Measurements from ENCODE around the gene NFKB2.

Gene NFKB2

DNA sequence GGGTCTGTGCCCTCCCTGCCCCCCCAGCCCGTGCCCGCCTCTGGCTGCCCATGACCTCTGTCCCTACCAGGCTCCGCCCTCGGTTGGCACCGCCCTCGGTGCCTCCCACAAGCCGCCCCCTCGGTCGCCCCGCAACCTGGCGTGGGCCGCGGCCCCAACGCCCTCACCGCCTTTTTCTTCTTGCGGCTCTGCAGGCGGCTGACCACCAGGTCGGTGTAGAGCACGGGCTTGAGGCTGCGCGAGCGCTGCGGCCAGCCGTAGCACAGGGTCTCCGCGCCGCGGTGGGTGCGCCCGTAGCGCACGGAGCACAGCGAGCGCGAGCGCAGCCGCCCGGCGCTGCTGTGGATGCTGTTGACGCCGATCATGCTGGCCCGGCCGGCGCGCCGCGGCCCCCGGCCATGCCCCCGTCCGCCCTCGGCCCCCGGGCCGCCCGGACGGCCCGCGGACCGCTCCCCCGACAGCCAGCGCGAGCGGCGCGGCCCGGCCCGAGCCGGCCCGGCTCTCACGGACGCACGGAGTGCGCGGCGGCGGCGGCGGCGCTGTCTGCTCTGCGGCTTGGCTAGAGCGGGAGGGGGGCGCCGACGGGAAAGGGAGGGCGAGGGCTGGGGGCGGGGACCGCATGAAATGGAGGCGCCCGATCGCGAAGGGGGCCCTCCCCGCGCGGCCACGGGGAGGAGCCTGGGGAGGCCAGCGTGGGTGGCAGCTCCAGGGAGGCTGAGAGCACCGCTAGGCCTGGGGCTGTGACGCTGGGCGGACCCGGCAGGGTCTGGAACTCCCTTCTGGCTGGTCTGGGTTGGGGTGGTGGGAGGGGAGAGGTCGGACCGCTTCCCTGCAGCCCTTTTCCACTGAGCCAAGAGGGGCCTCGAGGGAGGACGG lies 13.5 kb downstream of the NFKB2 start:
- no peak for DNase-seq (ENCODE audit: low read depth)

DNA sequence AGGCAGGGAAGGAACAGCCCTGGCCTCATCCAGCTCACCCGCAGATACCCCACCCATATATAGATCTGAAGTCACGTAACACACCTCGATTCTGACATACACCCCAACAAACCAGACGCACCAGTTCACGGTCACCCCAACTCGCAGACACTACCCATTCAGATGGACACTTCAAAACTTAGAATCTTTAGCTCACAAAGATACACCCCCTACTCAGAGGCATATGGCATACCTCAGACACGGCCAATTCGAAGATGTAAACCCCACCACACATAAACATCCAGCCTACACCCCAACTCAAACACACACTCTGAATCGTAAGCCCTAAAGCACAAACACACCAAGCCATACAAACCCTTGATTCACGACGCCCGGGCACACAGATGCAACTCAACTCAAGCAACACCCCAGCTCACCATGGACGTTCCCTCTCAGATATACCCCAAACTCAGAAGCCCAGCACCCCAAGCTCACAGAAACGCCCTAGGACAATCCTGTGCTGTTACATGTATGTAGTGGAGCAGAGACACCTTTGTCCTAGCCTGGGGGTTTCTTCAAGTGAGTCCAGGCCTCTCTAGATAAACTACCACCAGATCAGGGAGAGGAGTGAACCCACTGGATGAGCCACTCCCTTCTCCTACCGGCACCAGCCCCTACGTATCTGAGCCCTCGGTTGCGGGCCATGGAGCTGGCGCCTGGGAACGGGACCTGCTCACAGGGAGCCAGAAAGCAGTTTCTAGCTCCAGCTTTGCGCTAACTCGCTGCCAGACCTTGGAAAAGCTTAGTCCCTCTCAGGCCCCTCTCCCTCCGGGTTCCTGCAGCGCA lies 14.3 kb downstream of the NFKB2 start:
- DNase-seq (ENCODE audit: low read depth) = no peak

DNA sequence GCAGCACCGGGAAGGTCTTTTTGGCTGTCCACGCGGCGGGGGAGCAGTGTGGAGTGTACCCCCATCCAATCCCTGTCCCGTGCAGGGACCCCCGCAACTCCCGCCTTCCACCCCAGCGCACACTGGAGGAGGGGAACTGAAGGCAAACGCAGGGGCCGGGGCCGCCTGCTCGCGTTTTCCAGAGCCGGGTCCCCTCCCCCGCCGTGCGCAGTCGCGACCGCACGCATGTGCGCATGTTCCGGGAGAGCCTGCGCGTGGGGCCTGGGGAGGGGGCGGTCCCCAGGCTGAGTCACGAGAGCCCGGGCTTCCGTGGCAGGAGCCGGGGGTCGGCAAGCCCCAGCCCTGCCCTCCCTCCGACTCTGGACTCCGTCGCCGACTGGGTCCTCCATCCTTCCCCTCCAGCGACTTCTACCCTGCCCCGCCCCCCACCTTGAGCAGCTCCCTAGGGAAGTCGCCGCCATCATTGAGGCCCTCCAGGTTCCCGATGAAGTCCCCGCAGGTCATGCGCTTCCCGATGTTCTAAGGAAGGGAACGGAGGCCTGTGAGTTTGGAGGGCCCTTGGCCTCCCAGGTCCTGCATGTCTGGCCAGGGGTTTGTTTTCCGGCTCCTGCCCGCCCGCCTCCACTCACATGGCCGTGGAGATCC lies 15.0 kb downstream of the NFKB2 start:
- no peak for DNase-seq (ENCODE audit: low read depth)

DNA sequence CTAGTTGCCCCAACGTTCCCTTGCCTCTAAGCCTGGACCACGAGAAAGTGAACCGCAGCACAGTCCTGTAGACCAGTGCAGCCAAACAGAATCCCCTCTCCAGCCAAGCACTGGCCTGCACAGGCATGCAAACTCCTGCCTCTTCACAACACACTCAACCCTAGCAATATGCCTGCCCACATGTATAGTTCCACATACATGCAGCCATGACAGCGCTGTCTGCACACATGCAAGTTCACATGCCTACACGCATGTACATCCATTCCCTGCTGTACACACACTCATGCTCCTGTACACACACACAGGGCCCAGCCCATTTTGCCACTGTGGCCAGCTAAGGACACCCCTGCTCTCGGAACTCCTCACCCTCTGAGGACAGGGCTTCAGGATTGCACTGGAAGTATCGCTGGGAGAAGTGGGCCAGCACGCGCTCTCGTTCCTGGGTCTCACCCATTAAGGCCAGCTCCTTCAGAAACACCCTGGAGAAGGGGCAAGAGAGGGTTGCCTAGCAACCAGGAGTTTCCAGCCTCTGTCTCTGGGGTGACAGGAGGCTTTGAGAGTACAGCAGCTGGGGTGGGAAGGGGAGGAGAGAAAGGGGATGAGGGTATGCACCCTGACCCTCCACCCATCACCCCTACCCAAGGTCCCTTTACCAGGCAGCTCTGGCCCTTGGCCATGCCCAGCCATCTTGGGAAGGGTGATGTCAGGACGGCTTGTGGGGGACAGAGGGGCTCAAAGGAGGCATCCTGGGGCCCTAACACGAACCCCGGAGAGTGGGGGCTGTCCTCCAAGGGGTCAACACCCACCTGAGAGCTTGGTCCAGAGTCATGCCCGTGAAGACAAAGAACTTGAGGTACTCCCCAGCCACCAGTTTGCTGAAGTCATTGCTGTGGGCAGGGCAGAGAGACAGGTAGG lies 16.1 kb downstream of the NFKB2 start:
- no peak for DNase-seq (ENCODE audit: low read depth)

DNA sequence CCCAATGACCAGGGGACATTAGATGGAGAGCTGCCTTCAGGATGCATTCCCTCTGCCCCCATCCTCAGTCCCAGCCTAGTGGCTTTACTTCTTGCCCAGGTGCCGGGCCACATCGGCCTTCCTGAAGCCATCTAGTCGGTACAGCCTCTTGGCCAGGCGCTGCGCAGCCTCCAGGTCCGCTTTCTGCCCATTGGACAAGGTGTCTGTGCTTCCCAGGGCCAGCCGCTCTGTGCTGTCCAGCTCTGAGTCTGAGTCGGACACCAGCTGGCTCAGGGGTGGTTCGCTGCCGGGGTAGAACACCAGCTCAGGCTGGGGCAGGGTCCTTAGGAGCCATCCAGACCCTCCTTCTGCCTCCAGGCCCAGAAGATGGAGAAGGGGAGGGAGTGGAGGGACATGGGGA lies 16.8 kb downstream of the NFKB2 start:
- no peak for DNase-seq (ENCODE audit: low read depth)

DNA sequence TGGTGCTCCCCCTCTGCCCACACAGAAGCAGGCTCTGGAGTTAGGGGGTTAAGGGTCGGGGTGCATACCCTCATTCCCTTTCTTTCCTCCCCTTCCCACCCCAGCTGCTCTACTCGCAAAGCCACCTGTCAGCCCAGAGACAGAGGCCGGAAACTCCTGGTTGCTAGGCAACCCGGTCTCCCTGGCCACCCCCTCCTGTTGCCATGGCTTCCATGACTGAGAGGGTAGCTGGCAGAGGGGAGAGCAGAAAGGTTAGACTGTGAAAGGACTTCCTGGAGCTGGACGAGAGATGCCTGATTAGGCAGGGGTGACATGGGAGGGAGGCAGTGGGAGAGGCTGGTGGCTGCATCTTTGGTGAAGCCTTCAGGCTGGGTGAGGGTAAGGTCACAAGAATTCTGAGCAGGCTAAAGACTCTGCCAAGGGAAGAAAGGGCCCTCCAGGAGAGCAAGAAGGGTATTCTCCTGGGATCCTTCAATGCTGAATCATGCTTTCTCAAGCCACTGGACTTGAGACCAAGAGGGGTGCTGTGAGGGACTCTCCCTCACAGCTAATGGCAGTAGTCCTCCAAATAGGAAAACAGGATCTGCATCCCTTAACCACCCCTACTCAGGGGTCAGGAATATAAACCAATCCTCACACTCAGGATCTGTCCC lies 17.7 kb downstream of the NFKB2 start:
- no peak for DNase-seq (ENCODE audit: low read depth)

DNA sequence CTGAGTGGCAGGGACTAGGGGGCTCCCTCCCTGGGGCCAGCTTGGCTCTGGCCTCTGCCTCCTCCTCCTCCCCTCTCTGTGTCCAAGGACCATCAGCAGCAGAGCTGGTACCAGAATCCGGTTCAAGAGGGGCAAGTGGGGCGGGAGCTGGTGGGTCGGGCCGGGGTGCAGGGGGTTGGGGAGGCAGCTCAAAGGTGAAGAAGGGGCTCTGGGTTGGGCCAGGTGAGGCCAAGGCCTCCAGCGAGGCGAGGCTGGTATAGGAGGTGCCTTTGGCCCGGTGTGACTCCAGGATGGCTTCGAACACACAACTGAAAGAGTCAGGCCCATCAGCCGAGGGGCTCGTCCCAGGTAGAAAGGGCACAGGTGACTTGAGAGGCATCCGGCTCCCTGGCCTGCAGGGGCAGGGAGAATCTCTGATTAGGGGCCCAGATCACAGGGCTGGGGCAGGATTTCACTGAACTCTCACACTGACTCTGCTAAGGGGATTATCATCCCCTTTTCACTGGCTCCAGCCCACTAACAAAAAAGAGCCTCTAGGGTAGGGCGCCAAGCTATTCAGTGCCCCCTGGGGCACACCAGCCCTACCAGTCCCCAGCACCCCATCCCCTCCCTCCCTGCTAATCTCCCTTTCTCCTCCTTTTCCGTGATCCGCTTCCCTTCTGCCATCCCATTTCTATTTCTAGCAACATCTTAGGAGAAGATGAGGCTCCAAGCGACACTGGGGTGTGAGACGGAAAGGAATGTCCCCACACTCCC lies 18.5 kb downstream of the NFKB2 start:
- no peak for DNase-seq (ENCODE audit: low read depth)

DNA sequence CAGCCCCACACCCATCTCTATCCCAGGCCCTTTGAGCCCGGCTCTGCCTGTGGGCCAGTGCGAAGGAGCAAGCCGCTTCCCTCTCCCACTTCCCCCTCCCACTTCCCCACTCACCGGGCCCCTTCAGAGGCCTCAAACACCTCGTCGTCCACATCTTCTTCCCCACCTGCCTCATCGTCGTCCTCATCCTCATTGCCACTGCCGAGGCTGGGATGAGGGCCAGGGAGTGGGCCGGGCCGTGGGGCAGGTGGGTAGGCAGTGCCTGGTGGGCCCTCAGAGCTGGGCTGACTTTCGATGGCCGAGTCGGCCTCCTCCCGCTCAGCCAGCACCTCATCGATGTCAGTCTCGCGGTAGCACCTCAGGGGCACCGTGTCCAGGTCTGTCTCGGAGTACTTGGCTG lies 19.2 kb downstream of the NFKB2 start:
- no peak for DNase-seq (ENCODE audit: low read depth)

DNA sequence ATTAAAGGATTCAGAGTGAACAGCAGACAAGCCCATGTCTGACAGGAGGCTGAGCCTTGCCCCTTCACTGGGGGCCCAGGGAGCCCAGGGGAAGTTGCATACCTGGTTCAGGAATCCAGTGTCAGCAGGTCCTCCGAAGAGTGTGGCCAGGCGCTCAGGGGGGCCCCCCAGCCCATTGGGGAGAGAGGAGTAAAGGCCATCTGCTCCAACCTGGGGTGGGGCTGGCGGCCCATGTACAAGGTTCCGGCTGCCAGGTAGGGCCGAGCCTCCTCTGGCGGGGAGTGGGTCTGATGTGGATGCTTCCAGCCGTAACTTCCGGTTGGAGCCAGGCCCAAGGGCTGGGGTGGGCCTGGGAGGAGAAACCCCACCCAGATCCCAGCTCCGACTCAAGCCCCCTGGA lies 20.8 kb downstream of the NFKB2 start:
- no peak for DNase-seq (ENCODE audit: low read depth)

DNA sequence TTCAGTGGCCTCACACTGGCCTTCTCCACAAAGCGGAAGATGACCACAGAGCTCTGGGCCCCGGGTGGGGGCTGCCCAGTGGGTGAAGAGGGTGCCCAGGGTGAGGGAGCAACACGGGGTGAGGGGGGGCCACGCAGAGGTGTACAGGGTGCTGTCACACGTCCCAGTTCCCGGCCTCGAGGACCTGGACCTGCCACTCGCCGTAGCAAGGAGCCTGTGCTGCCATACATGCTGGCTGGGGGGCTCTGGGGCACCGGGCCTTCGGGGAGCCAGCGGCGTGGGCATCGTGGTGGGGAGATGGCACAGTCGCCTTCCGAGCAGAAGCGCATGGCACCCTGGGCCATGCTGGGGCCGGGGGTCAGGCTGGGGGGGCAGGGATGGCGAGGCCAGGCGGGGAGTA lies 21.2 kb downstream of the NFKB2 start:
- DNase-seq (ENCODE audit: low read depth) = no peak

DNA sequence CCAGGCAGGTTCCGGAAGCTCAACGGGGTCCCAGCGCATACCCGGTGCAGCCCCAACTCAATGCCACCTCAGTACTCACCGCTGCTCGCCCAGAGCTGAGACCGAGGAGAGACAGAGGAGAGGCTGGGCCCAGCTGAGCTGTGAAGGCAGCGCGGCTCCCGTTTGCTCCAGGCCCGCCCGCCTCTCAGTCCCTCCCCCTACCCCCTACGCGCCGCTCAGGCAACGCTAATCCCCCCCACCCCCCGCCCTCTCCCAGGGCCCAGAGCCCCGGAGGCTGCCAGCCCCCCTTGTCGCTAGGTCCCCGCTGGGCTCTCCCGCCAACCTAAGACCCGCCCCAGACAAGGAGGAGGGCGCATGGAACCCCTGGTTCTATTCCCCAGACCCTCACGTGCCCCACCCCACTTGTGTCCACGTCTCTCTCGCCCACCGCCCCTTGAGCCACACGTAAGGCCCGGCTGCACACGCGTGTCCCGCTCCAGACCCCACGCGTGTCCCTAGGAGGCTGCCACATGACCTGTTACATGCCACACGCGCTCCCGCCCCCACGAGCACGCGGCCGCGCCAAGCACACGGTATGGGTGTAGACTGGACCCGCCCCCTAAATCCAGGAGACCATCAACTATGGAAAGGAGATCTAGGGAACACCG lies 23.2 kb downstream of the NFKB2 start, which contains the start of gene PSD:
Gene PSD (minus strand): TSS at position 164 of the 647 bp plus-strand sequence. CDS start 1,747 bp downstream, outside the sequence.
- no peak for DNase-seq (ENCODE audit: low read depth)

DNA sequence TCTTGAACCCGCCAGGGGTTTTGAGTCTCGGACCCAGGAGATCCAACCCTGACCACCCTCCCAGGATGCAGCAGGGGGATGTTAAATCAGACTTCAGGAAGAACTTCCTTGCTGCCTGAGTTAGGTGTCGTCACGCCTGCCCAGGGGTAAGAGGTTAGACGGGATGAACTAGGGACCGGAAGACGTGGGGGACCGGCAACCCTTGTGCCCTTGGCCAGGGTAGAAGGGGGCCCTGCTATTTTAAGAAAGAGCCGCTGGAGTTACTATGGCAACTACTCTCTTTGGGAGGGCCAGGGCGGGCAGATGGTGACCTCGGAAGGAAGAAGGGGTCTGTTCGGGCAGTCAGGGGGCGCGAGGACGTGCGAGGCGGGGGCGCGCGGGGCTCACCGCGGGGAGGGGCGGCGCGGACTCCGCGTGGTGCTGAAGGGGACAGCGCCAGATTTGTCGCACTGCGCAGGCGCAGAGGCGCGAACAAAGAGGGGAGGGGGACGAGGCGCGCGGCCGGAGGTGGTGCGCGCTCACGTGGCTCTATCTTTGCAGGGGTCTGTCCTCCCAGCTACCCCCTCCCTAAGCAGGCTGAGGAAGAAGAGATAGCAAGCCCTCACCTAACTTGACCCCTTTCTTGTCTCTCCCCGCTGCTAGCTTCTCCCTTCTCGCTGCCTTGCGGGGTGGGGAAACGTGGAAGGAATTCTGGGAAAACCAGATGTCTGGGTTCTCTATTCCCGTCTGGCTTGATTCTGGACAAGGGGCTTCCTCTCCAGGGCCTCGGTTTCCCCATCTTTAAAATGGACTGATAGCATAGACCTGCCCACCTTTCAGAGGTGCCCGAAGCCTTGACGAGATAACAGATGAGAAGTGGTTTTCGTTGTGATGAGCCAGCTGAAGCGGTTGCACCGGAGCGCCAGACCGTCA lies 24.0 kb downstream of the NFKB2 start:
- no peak for DNase-seq (ENCODE audit: low read depth)

DNA sequence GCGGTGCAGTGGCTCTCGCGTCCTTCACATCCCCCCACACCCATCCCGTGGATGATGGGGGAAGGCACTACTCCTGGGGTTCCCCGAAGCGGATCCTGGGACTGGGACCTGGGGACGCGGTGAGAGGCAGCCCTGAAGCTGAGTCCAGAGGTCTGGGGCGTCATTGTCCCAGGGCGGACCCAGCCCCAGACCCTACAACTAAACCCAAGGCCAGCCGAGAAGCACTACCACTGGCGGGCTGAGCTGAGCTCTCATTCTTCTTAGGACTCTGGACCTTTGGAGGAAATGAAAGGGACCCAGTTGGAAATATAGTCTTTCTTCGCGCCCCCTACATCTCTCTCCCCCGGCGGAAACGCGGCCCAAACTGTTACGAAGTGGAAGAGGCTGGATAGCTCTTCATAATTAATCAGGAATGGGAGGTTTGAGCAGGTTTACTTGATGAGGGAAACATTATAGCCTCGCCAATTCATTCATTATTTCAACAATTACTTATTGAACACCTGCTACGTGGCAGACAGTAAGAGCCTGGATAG lies 24.7 kb downstream of the NFKB2 start:
- DNase-seq (ENCODE audit: low read depth) = no peak

DNA sequence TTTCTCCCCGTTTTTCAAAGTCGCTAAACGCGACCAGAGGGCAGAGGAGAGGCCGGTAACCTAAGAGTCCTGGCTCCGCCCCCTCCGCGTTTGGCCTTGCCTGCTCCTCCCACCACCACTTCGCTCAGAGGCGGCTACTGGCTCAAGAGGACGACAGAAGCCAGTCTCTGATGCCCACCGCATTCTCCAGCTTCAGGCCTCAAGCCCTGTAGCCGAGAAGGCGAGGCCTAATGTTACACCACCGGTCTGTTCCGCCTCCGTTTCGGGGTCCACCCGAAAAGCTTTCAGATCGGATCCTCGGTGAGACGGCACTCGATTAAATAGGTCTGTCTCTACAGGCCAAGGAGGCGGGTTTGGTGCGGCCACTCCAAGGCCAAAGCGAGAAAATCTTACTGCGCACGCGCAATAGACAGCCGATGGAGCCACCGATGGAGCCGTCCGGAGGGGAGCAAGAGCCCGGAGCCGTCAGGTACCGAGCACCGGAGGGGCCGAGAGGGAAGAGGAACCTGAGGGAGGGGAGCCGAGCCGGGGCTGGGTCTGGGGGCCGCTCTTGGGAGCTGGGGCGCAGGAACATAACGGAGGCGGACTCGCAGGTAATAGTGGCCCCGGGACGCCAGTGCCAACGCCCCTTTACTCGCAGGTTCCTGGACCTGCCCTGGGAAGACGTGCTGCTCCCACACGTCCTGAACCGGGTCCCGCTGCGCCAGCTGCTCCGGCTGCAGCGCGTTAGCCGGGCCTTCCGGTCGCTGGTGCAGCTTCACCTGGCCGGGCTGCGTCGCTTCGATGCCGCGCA lies 25.4 kb downstream of the NFKB2 start, which contains the start of gene FBXL15:
Gene FBXL15 (plus strand): TSS at position 123 of the 793 bp plus-strand sequence. CDS start 294 bp downstream, at position 417.
- peak; percentile 90 for DNase-seq (ENCODE audit: low read depth)

DNA sequence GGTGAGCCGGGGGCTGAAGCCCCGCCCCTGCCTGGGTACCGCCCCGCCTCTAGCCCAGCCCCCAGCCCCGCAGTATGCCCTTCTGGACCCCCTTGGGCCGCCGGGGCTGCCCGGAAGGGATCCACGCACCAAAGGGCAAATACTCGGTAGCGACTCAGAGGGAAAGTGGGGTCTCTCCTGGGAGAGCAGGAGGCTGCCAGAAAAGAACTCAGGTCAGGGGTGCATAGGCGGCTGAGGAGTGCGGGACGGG lies 25.9 kb downstream of the NFKB2 start:
- DNase-seq (ENCODE audit: low read depth) = no peak

DNA sequence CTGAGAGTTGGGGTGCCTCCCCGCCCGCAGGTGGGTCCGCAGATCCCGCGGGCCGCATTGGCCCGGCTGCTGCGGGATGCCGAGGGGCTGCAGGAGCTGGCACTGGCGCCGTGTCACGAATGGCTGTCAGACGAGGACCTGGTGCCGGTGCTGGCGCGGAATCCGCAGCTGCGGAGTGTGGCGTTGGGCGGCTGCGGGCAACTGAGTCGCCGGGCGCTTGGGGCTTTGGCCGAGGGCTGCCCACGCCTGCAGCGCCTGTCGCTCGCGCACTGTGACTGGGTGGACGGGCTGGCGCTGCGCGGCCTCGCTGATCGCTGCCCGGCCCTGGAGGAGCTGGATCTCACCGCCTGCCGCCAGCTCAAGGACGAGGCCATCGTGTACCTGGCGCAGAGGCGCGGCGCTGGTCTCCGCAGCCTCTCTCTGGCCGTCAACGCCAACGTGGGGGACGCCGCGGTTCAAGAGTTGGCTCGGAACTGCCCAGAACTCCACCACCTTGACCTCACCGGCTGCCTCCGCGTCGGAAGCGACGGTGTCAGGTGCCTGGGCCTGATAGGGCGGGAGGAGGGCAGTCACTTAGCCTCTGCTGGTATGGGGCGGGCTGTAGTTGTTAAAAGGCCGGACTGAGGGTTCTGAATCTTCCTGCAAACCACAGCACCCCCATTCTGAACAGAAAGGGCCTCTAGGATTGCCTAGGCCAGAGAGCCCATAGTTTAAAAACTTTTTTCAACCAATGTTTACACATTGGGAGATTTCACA lies 26.4 kb downstream of the NFKB2 start:
- no peak for DNase-seq (ENCODE audit: low read depth)

DNA sequence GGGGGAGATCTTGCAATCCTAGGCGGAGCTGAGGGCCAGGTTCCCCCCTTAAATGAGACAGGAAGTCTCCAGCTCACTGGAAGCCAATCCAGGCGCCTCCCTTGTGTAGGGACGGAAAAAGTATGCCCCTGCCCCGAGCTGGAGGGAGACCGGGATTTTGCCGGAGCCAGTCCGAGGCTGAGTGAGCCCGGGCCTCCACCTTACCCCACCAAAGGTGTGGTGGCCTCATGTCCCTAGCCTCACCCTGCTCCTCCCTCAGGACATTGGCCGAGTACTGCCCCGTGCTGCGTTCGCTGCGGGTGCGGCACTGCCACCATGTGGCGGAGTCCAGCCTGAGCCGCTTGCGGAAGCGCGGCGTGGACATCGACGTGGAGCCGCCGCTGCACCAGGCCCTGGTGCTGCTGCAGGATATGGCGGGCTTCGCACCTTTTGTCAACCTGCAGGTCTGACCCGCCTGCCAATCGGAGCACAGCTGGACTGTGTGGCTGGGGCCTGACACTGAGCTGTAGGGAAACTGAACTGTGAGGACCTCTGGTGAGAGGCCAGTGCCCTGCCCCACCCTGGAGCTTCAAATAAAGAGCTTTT lies 27.1 kb downstream of the NFKB2 start:
- peak; percentile 47 for DNase-seq (ENCODE audit: low read depth)
